Neuronal stem cell (in vitro differentiated cells): Measurements from ENCODE around the gene ACAA1.
"Not testable (repeated sequence)": the region's sequence is repeated elsewhere in the genome, so short reads cannot be mapped to it uniquely, and the experiment has no call there.

Experiments used
- DNase-seq: peaks from one replicate; pipeline ENCODE4 v3.0.0-alpha.2; 2013; ENCODE audit warnings: low spot score
- H2AFZ ChIP-seq: one replicate; pipeline ENCODE4 v1.6.1; 2013; ENCODE audit warnings: mild to moderate bottlenecking, low read length, inconsistent platforms
- H2AK5ac ChIP-seq: 2 replicates; pipeline ENCODE4 v1.6.1; 2013; ENCODE audit warnings: low read depth, mild to moderate bottlenecking, inconsistent platforms, low read length, moderate library complexity, mixed read lengths
- H2BK120ac ChIP-seq: 2 replicates; pipeline ENCODE4 v1.6.1; 2013; ENCODE audit warnings: low read depth, mild to moderate bottlenecking, inconsistent platforms, low read length, moderate library complexity, mixed read lengths
- H2BK12ac ChIP-seq: one replicate; pipeline ENCODE4 v1.6.1; 2013; ENCODE audit warnings: low read length, inconsistent platforms
- H2BK15ac ChIP-seq: 2 replicates; pipeline ENCODE4 v1.6.1; 2013; ENCODE audit warnings: mild to moderate bottlenecking, low read length, inconsistent platforms, mixed read lengths
- H2BK5ac ChIP-seq: one replicate; pipeline ENCODE4 v1.6.1; 2013; ENCODE audit warnings: inconsistent platforms, mild to moderate bottlenecking, low read length, moderate library complexity
- H3K14ac ChIP-seq: one replicate; pipeline ENCODE4 v1.6.1; 2013; ENCODE audit warnings: low read length, inconsistent platforms
- H3K18ac ChIP-seq: 2 replicates; pipeline ENCODE4 v1.6.1; 2013; ENCODE audit warnings: low read length, inconsistent platforms
- H3K23ac ChIP-seq: 2 replicates; pipeline ENCODE4 v1.6.1; 2013; ENCODE audit warnings: low read depth, mild to moderate bottlenecking, mixed read lengths, low read length, inconsistent platforms; ENCODE audit not compliant: poor library complexity
- H3K27ac ChIP-seq: replicated peaks from 3 replicates; pipeline ENCODE4 v1.5.1; 2013; ENCODE audit warnings: low read length, inconsistent platforms
- H3K27me3 ChIP-seq, 3 experiments: 2 replicates each; pipeline ENCODE4 v1.6.1; 2013; ENCODE audit warnings: low read length in 3 of 3, mild to moderate bottlenecking in 2 of 3, inconsistent platforms in 1 of 3, low read depth in 1 of 3, mixed read lengths in 1 of 3, moderate library complexity in 1 of 3; ENCODE audit not compliant: control insufficient read depth in 3 of 3, insufficient read depth in 3 of 3
- H3K36me3 ChIP-seq, 2 donors: replicated peaks in 1 of 2; 2 replicates each; pipeline ENCODE4 v1.6.1; 2013; ENCODE audit warnings: low read length in 2 of 2; ENCODE audit not compliant: control insufficient read depth in 2 of 2, insufficient read depth in 2 of 2
- H3K4ac ChIP-seq: 2 replicates; pipeline ENCODE4 v1.6.1; 2013; ENCODE audit warnings: inconsistent platforms, mild to moderate bottlenecking, low read length, moderate library complexity
- H3K4me1 ChIP-seq, 2 donors: 1 replicate in 1 of 2; 2 replicates in 1 of 2; pipeline ENCODE4 v1.6.1; 2013; ENCODE audit warnings: low read length in 2 of 2, low read depth in 1 of 2; ENCODE audit not compliant: control insufficient read depth in 2 of 2, insufficient read depth in 1 of 2
- H3K4me2 ChIP-seq: one replicate; pipeline ENCODE4 v1.6.1; 2013; ENCODE audit warnings: mild to moderate bottlenecking, low read length, inconsistent platforms; ENCODE audit not compliant: insufficient read depth, poor library complexity, severe bottlenecking
- H3K4me3 ChIP-seq, 2 donors: 2 replicates each; pipeline ENCODE4 v1.5.1; 2013; ENCODE audit warnings: low read length in 2 of 2, mild to moderate bottlenecking in 2 of 2, inconsistent platforms in 1 of 2, moderate library complexity in 1 of 2
- H3K79me1 ChIP-seq: one replicate; pipeline ENCODE4 v1.6.1; 2013; ENCODE audit warnings: low read depth, mild to moderate bottlenecking, inconsistent platforms, low read length, moderate library complexity
- H3K9ac ChIP-seq: one replicate; pipeline ENCODE4 v1.6.1; 2013; ENCODE audit warnings: mild to moderate bottlenecking, low read depth, low read length, inconsistent platforms; ENCODE audit not compliant: poor library complexity
- H3K9me3 ChIP-seq, 2 donors: replicated peaks in 1 of 2; 2 replicates each; pipeline versions ENCODE3 to v1.6.1; 2013; ENCODE audit warnings: low read length in 2 of 2, mild to moderate bottlenecking in 2 of 2, inconsistent platforms in 1 of 2, low read depth in 1 of 2, mixed read lengths in 1 of 2, moderate library complexity in 1 of 2; ENCODE audit not compliant: control insufficient read depth in 2 of 2, insufficient read depth in 1 of 2
- H4K8ac ChIP-seq: one replicate; pipeline ENCODE4 v1.6.1; 2013; ENCODE audit warnings: low read depth, mild to moderate bottlenecking, inconsistent platforms, low read length, moderate library complexity
- H4K91ac ChIP-seq: one replicate; pipeline ENCODE4 v1.6.1; 2013; ENCODE audit warnings: low read length, low read depth, mild to moderate bottlenecking, inconsistent platforms; ENCODE audit not compliant: poor library complexity
- WGBS, 2 donors: extraction: QIAGEN DNeasy Blood & Tissue Kit; methylation state at CpG; one replicate each; pipeline ENCODE4 v1.1.7; 2013; ENCODE audit warnings: missing lambda C conversion rate in 2 of 2, mixed read lengths in 1 of 2; ENCODE audit not compliant: insufficient read length in 2 of 2, insufficient replicate concordance in 1 of 2; ENCODE audit errors: extremely low coverage in 2 of 2; 5-methylcytosine and 5-hydroxymethylcytosine counted together

The ACAA1 gene

GRCh38 chr3:38163841-38164642 lies 27.1 kb upstream of the ACAA1 start:
- Histone ChIP-seq H2BK5ac (no peak overlapping the region), H4K91ac (no peak overlapping the region), H3K9me3 (no peaks in the 10 kb centered on the region), H3K36me3 (peaks cover 0 to 3% of the 10 kb centered on the region in 2 donors), H3K4ac (no peak overlapping the region), H3K9ac (no peak overlapping the region), H2BK120ac (no peak overlapping the region), H3K79me1 (peaks cover 6% of the 10 kb centered on the region), H2BK15ac (peak overlapping the region; percentile 85), H2BK12ac (no peak overlapping the region), H3K4me3 (peak overlapping the region; percentile 74 to 94), H3K27me3 (no peaks in the 10 kb centered on the region), H3K4me1 (peaks cover 2 to 4% of the 10 kb centered on the region in 2 donors), H3K23ac (no peak overlapping the region), H2AFZ (peak overlapping the region; percentile 95), H3K27ac (no peak overlapping the region), H2AK5ac (peak overlapping the region; percentile 52), H4K8ac (no peak overlapping the region), H3K4me2 (peak overlapping the region; percentile 88), H3K18ac (peak overlapping the region; percentile 93), H3K14ac (no peak overlapping the region)
- no peak for DNase-seq
- WGBS, 2 donors, result no CpG with 5 or more reads among the region's 24 CpGs

- Histone ChIP-seq H3K4me1 (peaks cover 2 to 4% of the 10 kb centered on the region in 2 donors), H3K79me1 (peaks cover 6% of the 10 kb centered on the region), H3K18ac (no peak overlapping the region), H3K27ac (no peak overlapping the region), H3K4ac (no peak overlapping the region), H2BK120ac (no peak overlapping the region), H4K91ac (no peak overlapping the region), H3K9ac (no peak overlapping the region), H2BK12ac (no peak overlapping the region), H3K23ac (no peak overlapping the region), H2BK5ac (no peak overlapping the region), H3K4me2 (no peak overlapping the region), H2AFZ (no peak overlapping the region), H3K36me3 (peaks cover 0 to 3% of the 10 kb centered on the region in 2 donors), H3K9me3 (no peaks in the 10 kb centered on the region), H3K27me3 (no peaks in the 10 kb centered on the region), H2AK5ac (no peak overlapping the region), H3K14ac (no peak overlapping the region), H2BK15ac (no peak overlapping the region), H4K8ac (no peak overlapping the region), H3K4me3 (no peak overlapping the region)
- DNase-seq, result no peak
- WGBS, 2 donors, result no CpG with 5 or more reads among the region's 12 CpGs
Observed at GRCh38 chr3:38163117-38163840, 26.4 kb upstream of the ACAA1 start.

GRCh38 chr3:38160704-38161103 lies 23.8 kb upstream of the ACAA1 start:
- H2AK5ac ChIP-seq, H3K27ac ChIP-seq, H3K23ac ChIP-seq, H3K14ac ChIP-seq, H2BK5ac ChIP-seq, DNase-seq, H3K4me1 ChIP-seq, H2AFZ ChIP-seq, H3K4me2 ChIP-seq, H2BK120ac ChIP-seq, H3K4ac ChIP-seq, H2BK12ac ChIP-seq, H4K8ac ChIP-seq, H3K9ac ChIP-seq, H3K27me3 ChIP-seq, H2BK15ac ChIP-seq, H4K91ac ChIP-seq, H3K18ac ChIP-seq, H3K4me3 ChIP-seq, H3K79me1 ChIP-seq, H3K36me3 ChIP-seq, H3K9me3 ChIP-seq: not testable (repeated sequence)
- 100% methylated on average over 2 of the region's 11 CpGs; no CpG with 5 or more reads in 1 of the 2 donors for WGBS, 2 donors

- no peaks in the 10 kb centered on the region for H3K4me1 ChIP-seq
- H3K27me3 ChIP-seq, result no peaks in the 10 kb centered on the region
- H2BK12ac ChIP-seq, result no peak overlapping the region
- no peak overlapping the region for H4K91ac ChIP-seq
- no peak overlapping the region for H3K14ac ChIP-seq
- no peaks in the 10 kb centered on the region for H3K79me1 ChIP-seq
- H3K36me3 ChIP-seq, result no peaks in the 10 kb centered on the region
- no peak overlapping the region for H3K4me2 ChIP-seq
- H3K27ac ChIP-seq, result no peak overlapping the region
- no peak overlapping the region for H4K8ac ChIP-seq
- H2AK5ac ChIP-seq, result no peak overlapping the region
- no peak for DNase-seq
- no CpG with 5 or more reads among the region's 5 CpGs for WGBS, 2 donors
- no peak overlapping the region for H2BK120ac ChIP-seq
- H2AFZ ChIP-seq, result no peak overlapping the region
- H3K23ac ChIP-seq, result no peak overlapping the region
- H3K4me3 ChIP-seq, result no peak overlapping the region
- H3K9ac ChIP-seq, result no peak overlapping the region
- H3K9me3 ChIP-seq, result no peaks in the 10 kb centered on the region
- H2BK5ac ChIP-seq, result no peak overlapping the region
- no peak overlapping the region for H2BK15ac ChIP-seq
- no peak overlapping the region for H3K4ac ChIP-seq
- H3K18ac ChIP-seq, result no peak overlapping the region
Observed at GRCh38 chr3:38158472-38158871, 21.5 kb upstream of the ACAA1 start.
